ENCODE results near the gene CD2.

DNA sequence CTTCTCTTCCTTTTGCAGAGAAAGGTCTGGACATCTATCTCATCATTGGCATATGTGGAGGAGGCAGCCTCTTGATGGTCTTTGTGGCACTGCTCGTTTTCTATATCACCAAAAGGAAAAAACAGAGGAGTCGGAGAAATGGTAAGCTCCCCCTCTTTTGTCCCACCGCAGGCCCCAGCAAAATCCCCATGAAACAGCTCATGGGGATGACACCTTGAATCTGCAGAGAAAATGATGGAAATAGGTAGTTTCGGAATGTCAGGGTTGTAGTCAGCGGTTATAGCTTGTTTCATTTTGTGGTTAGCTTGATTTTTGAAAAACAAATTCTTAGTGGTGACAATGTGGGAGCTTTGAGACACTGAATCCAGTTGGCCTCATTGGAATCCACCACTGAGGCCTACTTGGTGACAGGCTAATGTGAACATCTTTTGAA is 10.3 kb downstream of the CD2 start:
- TF ChIP-seq, protein P1, sequence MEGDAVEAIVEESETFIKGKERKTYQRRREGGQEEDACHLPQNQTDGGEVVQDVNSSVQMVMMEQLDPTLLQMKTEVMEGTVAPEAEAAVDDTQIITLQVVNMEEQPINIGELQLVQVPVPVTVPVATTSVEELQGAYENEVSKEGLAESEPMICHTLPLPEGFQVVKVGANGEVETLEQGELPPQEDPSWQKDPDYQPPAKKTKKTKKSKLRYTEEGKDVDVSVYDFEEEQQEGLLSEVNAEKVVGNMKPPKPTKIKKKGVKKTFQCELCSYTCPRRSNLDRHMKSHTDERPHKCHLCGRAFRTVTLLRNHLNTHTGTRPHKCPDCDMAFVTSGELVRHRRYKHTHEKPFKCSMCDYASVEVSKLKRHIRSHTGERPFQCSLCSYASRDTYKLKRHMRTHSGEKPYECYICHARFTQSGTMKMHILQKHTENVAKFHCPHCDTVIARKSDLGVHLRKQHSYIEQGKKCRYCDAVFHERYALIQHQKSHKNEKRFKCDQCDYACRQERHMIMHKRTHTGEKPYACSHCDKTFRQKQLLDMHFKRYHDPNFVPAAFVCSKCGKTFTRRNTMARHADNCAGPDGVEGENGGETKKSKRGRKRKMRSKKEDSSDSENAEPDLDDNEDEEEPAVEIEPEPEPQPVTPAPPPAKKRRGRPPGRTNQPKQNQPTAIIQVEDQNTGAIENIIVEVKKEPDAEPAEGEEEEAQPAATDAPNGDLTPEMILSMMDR (IDR thresholded peaks at IDR 0.05 in 4 of 5, conservative IDR thresholded peaks at IDR 0.05 in 1 of 5) = no peak
- TF ChIP-seq POLR2A (IDR thresholded peaks at IDR 0.05) = no peak
